GM19468 (cell line): ENCODE measurements around the gene HS3ST3A1.

Experiments
- ATAC-seq: cut with Tn5 transposase; IDR thresholded peaks from one replicate; pipeline ENCODE4 v1.9.1; 2021; ENCODE audit warnings: mild to moderate bottlenecking, moderate library complexity, moderate number of reproducible peaks; ENCODE audit not compliant: unreplicated experiment; ENCODE audit errors: extremely low read depth

The HS3ST3A1 gene

GRCh38 chr17:13460261-13461000, 141.3 kb downstream of the HS3ST3A1 start:
- no peak for ATAC-seq

- ATAC-seq = no peak
Measured at GRCh38 chr17:13457783-13458182, 143.9 kb downstream of the HS3ST3A1 start.
